A549 (cell line): ENCODE measurements around the gene TMEM167B. TPM values are rescaled to one million over a fixed set of nuclear protein-coding genes. Genes with fewer than 3 reads are reported as not detected.

ENCODE experiments used
- ATAC-seq, 2 experiments: fragments of 200-7000 bp in 1 of 2; fragments of >200 bp in 1 of 2; cut with Nextera tagmentation in 1 of 2; cut with Tn5 transposase in 1 of 2; 3 replicates each; pipeline versions ENCODE4 v1.8.0 to v1.9.1; 2018 to 2020; ENCODE audit warnings: mild to moderate bottlenecking in 1 of 2, moderate library complexity in 1 of 2
- CTCF ChIA-PET: fragments of 300-600 bp; sonication (Branson Sonifier 250); formaldehyde crosslinking; extraction: SDS; loops from one replicate; lab custom pipeline; 2021; ENCODE audit warnings: antibody characterized with exemption, inconsistent platforms; lab: Yijun Ruan, JAX
- POLR2A ChIA-PET: fragments of 350-600 bp; formaldehyde crosslinking; extraction: SDS; loops from one replicate; lab custom pipeline; 2021; ENCODE audit warnings: antibody characterized with exemption, inconsistent platforms; lab: Yijun Ruan, JAX
- DNase-seq, 2 experiments: peaks; one replicate each; pipeline versions ENCODE4 v3.0.0 to v3.0.0-alpha.2; 2011 to 2016; ENCODE audit warnings: low read depth in 1 of 2, low spot score in 1 of 2
- FAIRE-seq: peaks from 2 replicates; lab custom pipeline; 2011; peaks lifted over from hg19 to GRCh38; lab: Jason Lieb, UNC
- H3K27ac ChIP-seq, 2 experiments: fragments of >200 bp; sonication (Bioruptor Twin); formaldehyde crosslinking; 3 replicates each; pipeline ENCODE4 v1.5.1; 2016 to 2017
- H3K4me1 ChIP-seq: fragments of >200 bp; sonication (Bioruptor Twin); formaldehyde crosslinking; 3 replicates; pipeline ENCODE4 v1.6.1; 2016
- H3K4me2 ChIP-seq: fragments of >200 bp; sonication (Bioruptor Twin); formaldehyde crosslinking; 3 replicates; pipeline ENCODE4 v1.6.1; 2016
- H3K4me3 ChIP-seq: fragments of >200 bp; sonication (Bioruptor Twin); formaldehyde crosslinking; 3 replicates; pipeline ENCODE4 v1.5.1; 2016
- H3K9me3 ChIP-seq: fragments of >200 bp; sonication (Bioruptor Twin); formaldehyde crosslinking; 3 replicates; pipeline ENCODE4 v1.6.1; 2016
- CEBPB ChIP-seq, 2 experiments: fragments of >200 bp in 1 of 2; sonication (Bioruptor Twin) in 1 of 2; formaldehyde crosslinking in 1 of 2; IDR thresholded peaks; 2 replicates each; pipeline ENCODE4 v1.6.1; 2012 to 2016
- HOXB5 ChIP-seq: fragments of 250-450 bp; sonication (Bioruptor Pico); IDR thresholded peaks from 2 replicates; pipeline ENCODE4 v1.5.0; 2020; ENCODE audit warnings: mild to moderate bottlenecking, moderate library complexity
- RAD21 ChIP-seq, 2 experiments: fragments of >200 bp in 1 of 2; sonication (Bioruptor Twin) in 1 of 2; formaldehyde crosslinking in 1 of 2; IDR thresholded peaks in 1 of 2; conservative IDR thresholded peaks in 1 of 2; 2 replicates in 1 of 2; 3 replicates in 1 of 2; pipeline ENCODE4 v1.6.1; 2012 to 2018; ENCODE audit warnings: inconsistent platforms in 1 of 2
- SMC3 ChIP-seq: fragments of >200 bp; sonication (Bioruptor Twin); formaldehyde crosslinking; IDR thresholded peaks from 3 replicates; pipeline ENCODE4 v1.6.1; 2018; ENCODE audit warnings: inconsistent platforms
- ZFP36 ChIP-seq: fragments of 450-650 bp; IDR thresholded peaks from 2 replicates; pipeline ENCODE4 v1.6.1; 2014; ENCODE audit warnings: borderline replicate concordance; ENCODE audit not compliant: partially characterized antibody
- ZNF302 ChIP-seq: fragments of 250-450 bp; sonication (Bioruptor Pico); IDR thresholded peaks from 2 replicates; pipeline ENCODE4 v1.9.0; 2021; ENCODE audit warnings: inconsistent platforms, mild to moderate bottlenecking, moderate library complexity
- WGBS: methylation state at CpG from one replicate; pipeline ENCODE4 v1.1.6; 2017; ENCODE audit errors: missing lambda C conversion rate; 5-methylcytosine and 5-hydroxymethylcytosine counted together
- polyA plus RNA-seq, 4 experiments: library from polyadenylated mRNA; depleted of rRNA in 3 of 4; stranded (reverse); fragments of >200 nt; fragmentation: RNase III in 1 of 4; extraction: RNeasy Plus Mini Kit Qiagen cat#74134 plus additional on column Dnase treatment in 1 of 4; gene quantifications; 2 replicates in 3 of 4; 3 replicates in 1 of 4; pipeline ENCODE4 v1.2.3, GENCODE V29; 2011 to 2017
- TF ChIP-seq, protein P1 (sequence below): fragments of 200-600 bp; sonication (generic); IDR thresholded peaks from 2 replicates; pipeline ENCODE4 v1.6.1; 2016; ENCODE audit warnings: antibody characterized with exemption, mild to moderate bottlenecking, moderate library complexity
- TF ChIP-seq, protein P2 (sequence below): fragments of >200 bp; sonication (Bioruptor Twin); formaldehyde crosslinking; IDR thresholded peaks from 3 replicates; pipeline ENCODE4 v1.5.1; 2016
- TF ChIP-seq, protein P3 (sequence below): IDR thresholded peaks from 2 replicates; pipeline ENCODE4 v1.6.1; 2012

The TMEM167B gene
- polyA plus RNA-seq, 2 of the 4 experiments (the other 2 are of a cell fraction): 9.7 to 10.9 TPM

DNA sequence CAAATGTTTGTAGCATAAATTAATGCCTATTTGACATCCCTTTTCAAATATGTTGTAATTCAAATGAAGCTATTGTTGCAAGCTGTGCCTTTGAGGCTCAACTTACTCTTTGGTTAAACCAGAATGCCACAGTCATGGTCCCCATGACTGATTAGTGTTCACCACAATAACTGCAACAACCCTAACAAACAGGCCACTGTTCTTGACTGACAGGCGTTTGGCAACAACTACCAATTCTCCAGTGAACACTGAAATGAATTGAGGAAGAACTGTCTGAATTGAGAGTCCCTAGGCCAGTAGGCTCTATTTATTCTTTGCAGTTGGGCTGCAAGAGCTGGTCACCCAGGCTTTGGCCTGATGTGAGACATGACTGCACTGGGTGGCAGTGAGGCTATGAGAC is 6.6 kb upstream of the TMEM167B start:
- ChIA-PET POLR2A (no interaction called here), CTCF (interaction anchor here (1.1 to 2.1 kb wide), 3 partner anchors 16 to 29 kb away, joined by 3 to 7 read pairs (median 7); a partner anchor contains a TSS)
- no peaks in the 10 kb centered on the region for H3K9me3 ChIP-seq
- H3K4me3 ChIP-seq: no peak overlapping the region
- TF ChIP-seq ZNF302 (no peak), ZFP36 (no peak), RAD21 (conservative IDR thresholded peaks at IDR 0.05 in 1 of 2, IDR thresholded peaks at IDR 0.05 in 1 of 2) (no peak)
- FAIRE-seq (no peak), ATAC-seq (no peak), DNase-seq (no peak)
- H3K4me2 ChIP-seq: no peak overlapping the region
- H3K4me1 ChIP-seq: no peaks in the 10 kb centered on the region
- WGBS: 22% methylated on average over 1 of the region's 1 CpG
- H3K27ac ChIP-seq: no peak overlapping the region

DNA sequence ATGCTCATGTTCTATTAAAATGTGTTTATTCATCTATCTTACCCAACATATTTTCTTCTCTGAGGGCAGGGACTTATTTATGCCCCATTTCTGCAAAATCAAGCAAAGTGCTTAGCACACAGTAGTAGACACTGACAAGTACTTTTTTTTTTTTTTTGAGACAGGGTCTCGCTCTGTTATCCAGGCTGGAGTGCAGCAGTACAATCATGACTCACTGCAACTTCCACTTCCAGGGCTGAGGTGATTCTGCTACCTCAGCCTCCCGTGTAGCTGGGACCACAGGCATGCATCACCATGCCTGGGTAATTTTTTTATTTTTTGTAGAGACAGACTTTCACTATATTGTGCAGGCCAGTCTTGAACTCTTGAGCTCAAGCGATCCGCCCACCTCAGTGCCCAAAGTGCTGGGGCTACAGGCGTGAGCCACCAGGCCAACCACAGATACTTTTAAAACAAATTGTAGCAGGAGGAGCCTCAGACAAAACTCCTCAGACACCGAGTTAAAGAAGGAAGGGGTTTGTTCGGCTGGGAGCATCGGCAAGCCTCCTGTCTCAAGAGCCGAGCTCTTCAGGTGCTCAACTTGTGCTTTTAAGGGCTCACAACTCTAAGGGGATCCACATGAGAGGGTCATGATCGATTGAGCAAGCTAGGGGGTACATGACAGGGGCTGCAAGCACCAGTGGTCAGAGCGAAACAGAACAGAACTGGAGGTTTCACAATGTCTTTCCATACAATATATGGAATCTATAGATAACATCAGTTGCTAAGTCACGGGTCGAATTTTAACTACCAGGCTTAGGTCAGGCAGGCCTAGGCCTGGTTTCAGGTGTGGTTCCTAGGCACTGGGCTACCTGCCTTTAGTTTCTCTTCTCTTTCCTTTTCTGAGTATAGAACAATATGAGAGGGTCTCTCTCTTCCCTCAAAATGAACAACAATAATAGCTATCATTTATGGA is 5.7 kb upstream of the TMEM167B start:
- no peak overlapping the region for H3K27ac ChIP-seq
- no peak overlapping the region for H3K4me2 ChIP-seq
- no peak overlapping the region for H3K4me3 ChIP-seq
- H3K9me3 ChIP-seq: no peaks in the 10 kb centered on the region
- no peaks in the 10 kb centered on the region for H3K4me1 ChIP-seq
- TF ChIP-seq, protein P1, sequence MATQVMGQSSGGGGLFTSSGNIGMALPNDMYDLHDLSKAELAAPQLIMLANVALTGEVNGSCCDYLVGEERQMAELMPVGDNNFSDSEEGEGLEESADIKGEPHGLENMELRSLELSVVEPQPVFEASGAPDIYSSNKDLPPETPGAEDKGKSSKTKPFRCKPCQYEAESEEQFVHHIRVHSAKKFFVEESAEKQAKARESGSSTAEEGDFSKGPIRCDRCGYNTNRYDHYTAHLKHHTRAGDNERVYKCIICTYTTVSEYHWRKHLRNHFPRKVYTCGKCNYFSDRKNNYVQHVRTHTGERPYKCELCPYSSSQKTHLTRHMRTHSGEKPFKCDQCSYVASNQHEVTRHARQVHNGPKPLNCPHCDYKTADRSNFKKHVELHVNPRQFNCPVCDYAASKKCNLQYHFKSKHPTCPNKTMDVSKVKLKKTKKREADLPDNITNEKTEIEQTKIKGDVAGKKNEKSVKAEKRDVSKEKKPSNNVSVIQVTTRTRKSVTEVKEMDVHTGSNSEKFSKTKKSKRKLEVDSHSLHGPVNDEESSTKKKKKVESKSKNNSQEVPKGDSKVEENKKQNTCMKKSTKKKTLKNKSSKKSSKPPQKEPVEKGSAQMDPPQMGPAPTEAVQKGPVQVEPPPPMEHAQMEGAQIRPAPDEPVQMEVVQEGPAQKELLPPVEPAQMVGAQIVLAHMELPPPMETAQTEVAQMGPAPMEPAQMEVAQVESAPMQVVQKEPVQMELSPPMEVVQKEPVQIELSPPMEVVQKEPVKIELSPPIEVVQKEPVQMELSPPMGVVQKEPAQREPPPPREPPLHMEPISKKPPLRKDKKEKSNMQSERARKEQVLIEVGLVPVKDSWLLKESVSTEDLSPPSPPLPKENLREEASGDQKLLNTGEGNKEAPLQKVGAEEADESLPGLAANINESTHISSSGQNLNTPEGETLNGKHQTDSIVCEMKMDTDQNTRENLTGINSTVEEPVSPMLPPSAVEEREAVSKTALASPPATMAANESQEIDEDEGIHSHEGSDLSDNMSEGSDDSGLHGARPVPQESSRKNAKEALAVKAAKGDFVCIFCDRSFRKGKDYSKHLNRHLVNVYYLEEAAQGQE: no peak
- TF ChIP-seq, all 56 proteins: peak for 0
- FAIRE-seq: no peak
- POLR2A ChIA-PET: interaction anchor here (0.5 kb wide), 1 partner anchor 43 kb away, joined by 4 read pairs; the partner anchor contains the start of gene WDR47
- WGBS: 86% methylated on average over 13 of the region's 13 CpGs
- DNase-seq: no peak
- no peak for ATAC-seq
- CTCF ChIA-PET: interaction anchor here (1.0 to 2.1 kb wide), 4 partner anchors 9 to 28 kb away, joined by 3 to 7 read pairs (median 6); partner anchors contain the start of gene TAF13

DNA sequence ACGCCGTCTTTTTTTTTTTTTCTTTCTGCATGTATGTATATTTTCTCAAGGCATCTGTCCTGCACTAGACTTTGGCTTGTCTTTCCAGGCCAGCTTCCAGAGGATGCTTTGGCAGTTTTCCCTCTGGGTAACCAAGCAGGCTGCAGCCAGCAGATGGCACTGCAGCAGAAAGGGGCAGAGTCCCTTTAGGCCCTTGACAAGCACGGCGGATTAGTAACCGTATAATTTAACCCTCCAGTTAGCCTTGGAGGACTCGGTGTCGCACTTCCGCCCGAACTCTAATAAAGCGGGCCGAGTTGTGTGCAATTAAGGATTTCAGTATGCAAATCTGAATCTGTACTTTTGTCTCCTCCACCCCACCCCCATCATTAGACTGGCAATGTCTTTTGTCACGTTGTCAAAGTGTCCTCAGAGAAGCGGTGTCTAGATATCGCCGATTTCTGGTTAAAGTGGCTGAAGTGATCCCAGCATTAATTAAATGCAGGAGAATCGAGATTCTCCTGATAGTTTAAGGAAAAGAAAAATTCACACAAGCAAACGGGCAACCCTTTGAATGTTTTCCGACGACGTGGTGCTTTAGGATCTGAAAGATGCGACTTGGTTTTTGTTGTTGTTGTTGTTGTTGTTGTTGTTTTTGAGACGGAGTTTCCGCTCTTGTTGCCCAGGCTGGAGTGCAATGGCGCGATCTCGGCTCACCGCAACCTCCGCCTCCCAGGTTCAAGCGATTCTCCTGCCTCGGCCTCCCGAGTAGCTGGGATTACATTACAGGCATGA is 1.1 kb upstream of the TMEM167B start:
- FAIRE-seq (no peak), ATAC-seq (peak; percentile 71 to 76), DNase-seq (peak; percentile 70 to 85)
- Histone ChIP-seq H3K27ac (peak overlapping the region; percentile 95), H3K4me3 (peak overlapping the region; percentile 78), H3K9me3 (no peaks in the 10 kb centered on the region), H3K4me2 (peak overlapping the region; percentile 96), H3K4me1 (peaks cover 12% of the 10 kb centered on the region)
- ChIA-PET POLR2A (interaction anchor here (1.2 to 3.0 kb wide), 3 partner anchors 11 to 14 kb away, joined by 5 to 51 read pairs (median 10); partner anchors contain the start of gene TAF13), CTCF (interaction anchor here (0.5 to 2.8 kb wide), 18 partner anchors 8 to 577 kb away, joined by 3 to 20 read pairs (median 4); partner anchors contain the start of genes CLCC1 and TAF13)
- WGBS: 25% methylated on average over 31 of the region's 31 CpGs
- TF ChIP-seq, protein P2, sequence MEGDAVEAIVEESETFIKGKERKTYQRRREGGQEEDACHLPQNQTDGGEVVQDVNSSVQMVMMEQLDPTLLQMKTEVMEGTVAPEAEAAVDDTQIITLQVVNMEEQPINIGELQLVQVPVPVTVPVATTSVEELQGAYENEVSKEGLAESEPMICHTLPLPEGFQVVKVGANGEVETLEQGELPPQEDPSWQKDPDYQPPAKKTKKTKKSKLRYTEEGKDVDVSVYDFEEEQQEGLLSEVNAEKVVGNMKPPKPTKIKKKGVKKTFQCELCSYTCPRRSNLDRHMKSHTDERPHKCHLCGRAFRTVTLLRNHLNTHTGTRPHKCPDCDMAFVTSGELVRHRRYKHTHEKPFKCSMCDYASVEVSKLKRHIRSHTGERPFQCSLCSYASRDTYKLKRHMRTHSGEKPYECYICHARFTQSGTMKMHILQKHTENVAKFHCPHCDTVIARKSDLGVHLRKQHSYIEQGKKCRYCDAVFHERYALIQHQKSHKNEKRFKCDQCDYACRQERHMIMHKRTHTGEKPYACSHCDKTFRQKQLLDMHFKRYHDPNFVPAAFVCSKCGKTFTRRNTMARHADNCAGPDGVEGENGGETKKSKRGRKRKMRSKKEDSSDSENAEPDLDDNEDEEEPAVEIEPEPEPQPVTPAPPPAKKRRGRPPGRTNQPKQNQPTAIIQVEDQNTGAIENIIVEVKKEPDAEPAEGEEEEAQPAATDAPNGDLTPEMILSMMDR: peak; percentile 66
- TF ChIP-seq CEBPB (IDR thresholded peaks at IDR 0.05) (no peak), HOXB5 (no peak), SMC3 (peak; percentile 61), RAD21 (conservative IDR thresholded peaks at IDR 0.05 in 1 of 2, IDR thresholded peaks at IDR 0.05 in 1 of 2) (peak; percentile 47 to 51)
- TF ChIP-seq, protein P3, sequence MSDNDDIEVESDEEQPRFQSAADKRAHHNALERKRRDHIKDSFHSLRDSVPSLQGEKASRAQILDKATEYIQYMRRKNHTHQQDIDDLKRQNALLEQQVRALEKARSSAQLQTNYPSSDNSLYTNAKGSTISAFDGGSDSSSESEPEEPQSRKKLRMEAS: 0 out of 2 replicates have a peak, but pooled peaks have one; percentile 16
